Hematopoietic multipotent progenitor cell (in vitro differentiated cells): ENCODE results near the gene SENP6. TPM values are rescaled to one million over a fixed set of nuclear protein-coding genes. Genes with fewer than 3 reads are reported as not detected.
"Not testable (repeated sequence)": the region's sequence is repeated elsewhere in the genome, so short reads cannot be mapped to it uniquely, and the experiment has no call there.

Experiments
- DNase-seq, 3 donors: peaks; one replicate each; pipeline ENCODE4 v3.0.0-alpha.2; 2011 to 2015; ENCODE audit warnings: low read depth in 2 of 3, low spot score in 2 of 3
- total RNA-seq: library from RNA; depleted of rRNA; stranded (reverse); fragments of >200 nt; gene quantifications from one replicate; pipeline ENCODE4 v1.2.3, GENCODE V29; 2012

Gene SENP6
- total RNA-seq, 1 donor = 48.2 TPM

GRCh38 chr6:75656479-75656878, 54.8 kb downstream of the SENP6 start:
- no peak for DNase-seq

GRCh38 chr6:75657327-75657726, 55.6 kb downstream of the SENP6 start:
- no peak for DNase-seq

DNA sequence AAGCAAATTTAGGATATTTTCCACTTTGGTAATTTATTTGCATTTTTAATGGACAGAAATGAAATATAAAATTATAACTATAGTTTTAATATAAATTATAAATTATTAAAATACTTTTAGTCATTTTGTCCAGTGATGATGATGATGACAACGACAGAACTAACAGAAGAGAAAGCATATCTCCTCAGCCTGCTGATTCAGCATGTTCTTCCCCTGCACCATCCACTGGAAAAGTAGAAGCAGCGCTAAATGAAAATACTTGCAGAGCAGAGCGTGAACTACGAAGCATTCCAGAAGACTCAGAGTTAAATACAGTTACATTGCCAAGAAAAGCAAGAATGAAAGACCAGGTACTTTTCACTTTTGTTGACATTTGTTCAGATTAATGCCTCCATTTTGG, 64.9 kb downstream of the SENP6 start:
- no peak for DNase-seq

DNA sequence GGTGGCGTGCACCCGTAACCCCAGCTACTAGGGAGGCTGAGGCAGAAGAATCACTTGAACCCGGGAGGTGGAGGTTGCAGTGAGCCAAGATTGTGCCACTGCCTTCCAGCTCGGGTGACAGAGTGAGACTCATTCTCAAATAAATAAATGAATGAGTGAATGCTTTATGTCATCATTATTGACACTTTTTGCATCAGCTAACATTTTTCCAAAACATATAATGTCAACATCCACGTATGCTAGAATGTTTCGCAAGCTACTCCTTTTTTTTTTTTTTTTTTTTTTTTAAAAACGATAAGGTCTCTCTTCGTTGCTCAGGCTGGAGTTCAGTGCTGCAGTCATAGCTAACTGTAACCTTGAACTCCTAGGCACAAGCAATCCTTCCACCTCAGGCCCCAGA, 72.2 kb downstream of the SENP6 start:
- no peak for DNase-seq

GRCh38 chr6:75676377-75676776, 74.7 kb downstream of the SENP6 start:
- DNase-seq = no peak

DNA sequence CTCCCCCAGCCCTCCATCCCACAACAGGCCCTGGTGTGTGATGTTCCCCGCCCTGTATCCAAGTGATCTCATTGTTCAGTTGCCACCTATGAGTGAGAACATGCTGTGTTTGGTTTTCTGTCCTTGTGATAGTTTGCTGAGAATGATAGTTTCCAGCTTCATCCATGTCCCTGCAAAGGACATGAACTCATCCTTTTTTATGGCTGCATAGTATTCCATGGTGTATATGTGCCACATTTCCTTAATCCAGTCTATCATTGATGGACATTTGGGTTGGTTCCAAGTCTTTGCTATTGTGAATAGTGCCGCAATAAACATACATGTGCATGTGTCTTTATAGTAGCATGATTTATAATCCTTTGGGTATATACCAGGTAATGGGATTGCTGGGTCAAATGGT, 80.9 kb downstream of the SENP6 start:
- DNase-seq = not testable (repeated sequence)

DNA sequence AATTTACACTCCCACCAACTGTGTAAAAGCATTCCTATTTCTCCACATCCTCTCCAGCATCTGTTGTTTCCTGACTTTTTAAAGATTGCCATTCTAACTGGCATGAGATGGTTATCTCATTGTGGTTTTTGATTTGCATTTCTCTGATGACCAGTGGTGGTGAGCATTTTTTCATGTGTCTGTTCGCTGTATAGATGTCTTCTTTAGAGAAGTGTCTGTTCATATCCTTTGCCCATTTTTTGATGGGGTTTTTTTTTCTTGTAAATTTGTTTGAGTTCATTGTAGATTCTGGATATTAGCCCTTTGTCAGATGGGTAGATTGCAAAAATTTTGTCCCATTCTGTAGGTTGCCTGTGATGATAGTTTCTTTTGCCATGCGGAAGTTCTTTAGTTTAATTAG, 81.3 kb downstream of the SENP6 start:
- DNase-seq = not testable (repeated sequence)

GRCh38 chr6:75687535-75687934, 85.9 kb downstream of the SENP6 start:
- DNase-seq = not testable (repeated sequence)

- DNase-seq = not testable (repeated sequence)
Observed at GRCh38 chr6:75687937-75688336, 86.3 kb downstream of the SENP6 start.

- DNase-seq = no peak
Observed at GRCh38 chr6:75689576-75689975, 87.9 kb downstream of the SENP6 start.

GRCh38 chr6:75691012-75691411, 89.3 kb downstream of the SENP6 start:
- no peak for DNase-seq

DNA sequence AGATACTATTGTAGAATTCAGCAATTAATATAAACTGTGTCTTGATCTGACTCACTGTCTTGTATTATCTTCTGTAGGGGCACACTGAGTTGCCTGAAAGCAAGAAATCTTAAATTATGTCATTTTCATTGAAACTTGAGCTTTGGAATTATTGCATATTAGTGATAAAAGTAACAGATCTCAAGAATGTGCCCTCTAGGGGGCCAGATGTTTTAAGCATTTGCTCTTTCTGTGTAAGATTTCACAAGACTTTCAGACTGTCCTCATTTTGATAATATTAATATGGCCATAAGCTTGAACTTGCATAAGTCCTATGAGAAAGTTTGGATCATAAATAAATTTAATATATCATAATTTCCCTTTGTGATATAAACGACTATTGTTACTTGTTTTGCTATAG, 91.9 kb downstream of the SENP6 start:
- DNase-seq = peak in 1 of 3 donors; percentile 3

- DNase-seq = no peak
Observed at GRCh38 chr6:75694406-75694805, 92.7 kb downstream of the SENP6 start.

- DNase-seq = not testable (repeated sequence)
Observed at GRCh38 chr6:75708334-75708733, 106.7 kb downstream of the SENP6 start.

- DNase-seq = no peak
Observed at GRCh38 chr6:75711173-75711572, 109.5 kb downstream of the SENP6 start.

DNA sequence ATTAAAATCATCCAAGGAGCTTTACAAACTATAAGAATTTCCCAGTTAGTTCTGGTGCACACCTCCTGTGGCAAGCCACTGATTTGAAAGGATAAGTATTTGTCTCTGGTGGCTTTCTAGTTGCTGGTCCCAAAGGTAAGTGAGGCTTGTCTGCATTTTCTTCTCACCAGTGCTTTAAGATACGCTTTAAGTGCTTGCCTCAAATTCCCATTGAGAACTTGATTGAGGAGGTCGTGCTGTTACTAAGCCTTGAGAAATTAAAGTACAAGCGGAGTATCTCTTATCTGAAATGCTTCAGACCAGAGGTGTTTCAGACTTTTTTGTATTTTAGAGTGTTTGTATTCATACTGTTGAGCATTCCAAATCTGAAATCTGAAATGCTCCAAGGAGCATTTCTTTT, 117.5 kb downstream of the SENP6 start:
- no peak for DNase-seq

- DNase-seq = no peak
Observed at GRCh38 chr6:75723382-75723781, 121.7 kb downstream of the SENP6 start.

GRCh38 chr6:75727206-75727605, 125.5 kb downstream of the SENP6 start:
- DNase-seq = no peak

GRCh38 chr6:75731029-75731428, 129.3 kb downstream of the SENP6 start:
- not testable (repeated sequence) for DNase-seq

DNA sequence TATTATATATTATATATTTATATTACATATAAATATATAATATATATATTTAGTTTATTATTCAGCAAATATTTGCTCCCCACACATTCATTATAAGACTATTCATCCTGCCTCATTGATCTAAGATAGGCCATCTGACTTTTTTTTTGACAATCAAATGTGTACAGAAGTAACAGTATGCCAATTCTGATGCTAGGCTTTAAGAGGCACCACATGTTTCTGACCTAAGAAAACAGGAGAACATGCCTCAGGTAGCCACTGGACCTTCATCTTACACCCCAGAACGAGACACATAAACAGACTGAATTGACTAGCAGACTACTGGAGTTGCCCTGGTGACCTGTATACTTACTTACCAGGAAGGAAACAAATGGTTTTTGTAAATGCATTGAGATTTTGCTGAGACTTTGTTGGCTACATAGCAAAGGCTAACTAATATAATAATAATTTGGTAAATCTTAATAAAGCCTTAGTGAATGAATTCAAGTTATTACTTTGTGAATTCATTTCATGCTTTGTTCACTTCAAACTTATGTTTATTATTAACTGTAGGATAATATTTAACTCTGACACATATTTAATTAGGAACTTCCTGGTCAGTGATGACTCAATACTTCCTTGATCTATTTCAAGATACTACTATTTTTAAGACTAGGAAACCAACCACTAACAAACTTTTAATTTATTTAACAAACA, 134.0 kb downstream of the SENP6 start:
- no peak for DNase-seq

- DNase-seq = no peak
Observed at GRCh38 chr6:75743971-75744370, 142.3 kb downstream of the SENP6 start.

- DNase-seq = no peak
Observed at GRCh38 chr6:75745404-75745803, 143.7 kb downstream of the SENP6 start.

DNA sequence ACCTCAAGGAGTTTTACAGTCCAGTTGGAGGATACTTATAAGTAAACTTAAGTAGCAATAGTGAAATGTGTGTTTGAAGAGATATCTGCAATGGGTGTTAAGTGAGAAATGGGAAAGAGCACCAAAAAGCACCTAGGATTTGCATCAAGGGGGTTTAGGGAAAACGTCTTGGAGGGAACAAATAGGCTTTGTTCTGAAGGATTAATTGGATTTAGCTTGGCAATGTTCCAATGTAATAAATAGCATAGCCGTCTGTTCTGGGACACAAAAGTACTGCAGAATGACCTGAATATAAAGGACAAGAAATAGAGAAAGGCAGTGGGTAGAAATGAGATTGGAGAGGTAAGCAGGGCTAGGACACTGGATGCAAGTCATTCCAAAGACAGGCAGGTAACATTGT, 144.5 kb downstream of the SENP6 start:
- DNase-seq = no peak
